HUES48 (cell line): ENCODE measurements around the gene MOAP1.
"Not testable (repeated sequence)": the region's sequence is repeated elsewhere in the genome, so short reads cannot be mapped to it uniquely, and the experiment has no call there.

ENCODE experiments used
- H3K27ac ChIP-seq: one replicate; pipeline ENCODE4 v1.7.0; 2013; ENCODE audit warnings: low read depth, low read length, inconsistent platforms
- H3K27me3 ChIP-seq: 2 replicates; pipeline ENCODE4 v1.6.1; 2013; ENCODE audit warnings: mild to moderate bottlenecking, low read length; ENCODE audit not compliant: control insufficient read depth, insufficient read depth
- H3K36me3 ChIP-seq: 2 replicates; pipeline ENCODE4 v1.6.1; 2013; ENCODE audit warnings: low read length; ENCODE audit not compliant: control insufficient read depth, insufficient read depth
- H3K4me1 ChIP-seq: 2 replicates; pipeline ENCODE4 v1.6.1; 2013; ENCODE audit warnings: mild to moderate bottlenecking, low read length; ENCODE audit not compliant: control insufficient read depth, insufficient read depth
- H3K4me3 ChIP-seq: 2 replicates; pipeline ENCODE4 v1.5.1; 2013; ENCODE audit warnings: mild to moderate bottlenecking, low read depth, low read length
- H3K9ac ChIP-seq: 2 replicates; pipeline ENCODE4 v1.6.1; 2013; ENCODE audit warnings: mild to moderate bottlenecking, low read depth, low read length, moderate library complexity
- H3K9me3 ChIP-seq: 2 replicates; pipeline ENCODE4 v1.6.1; 2013; ENCODE audit warnings: low read length; ENCODE audit not compliant: control insufficient read depth, insufficient read depth

Gene MOAP1

GRCh38 chr14:93183596-93184317 is 940 bp downstream of the MOAP1 start:
- Histone ChIP-seq H3K4me1 (peaks cover 7% of the 10 kb centered on the region), H3K9ac (peak overlapping the region; percentile 80; the same call in 1 of the 2 replicates), H3K27ac (peak overlapping the region; percentile 97)

GRCh38 chr14:93175492-93175891 is 9.2 kb downstream of the MOAP1 start:
- no peaks in the 10 kb centered on the region for H3K36me3 ChIP-seq
- H3K4me3 ChIP-seq = no peak overlapping the region
- H3K4me1 ChIP-seq = no peaks in the 10 kb centered on the region
- H3K9ac ChIP-seq = no peak overlapping the region
- H3K27me3 ChIP-seq = no peaks in the 10 kb centered on the region
- H3K9me3 ChIP-seq = no peaks in the 10 kb centered on the region
- no peak overlapping the region for H3K27ac ChIP-seq

More at GRCh38 chr14:93183596-93184317, 940 bp downstream of the MOAP1 start:
- Histone ChIP-seq H3K4me3 (peak overlapping the region; percentile 92), H3K27me3 (no peaks in the 10 kb centered on the region), H3K36me3 (peaks cover 37% of the 10 kb centered on the region), H3K9me3 (no peaks in the 10 kb centered on the region)

- H3K27ac ChIP-seq, H3K4me1 ChIP-seq, H3K36me3 ChIP-seq, H3K9me3 ChIP-seq, H3K9ac ChIP-seq, H3K4me3 ChIP-seq, H3K27me3 ChIP-seq: not testable (repeated sequence)
Measured at GRCh38 chr14:93174731-93175130, 10.0 kb downstream of the MOAP1 start.

- H3K9ac ChIP-seq = no peak overlapping the region
- H3K27me3 ChIP-seq = no peaks in the 10 kb centered on the region
- no peaks in the 10 kb centered on the region for H3K4me1 ChIP-seq
- H3K36me3 ChIP-seq = no peaks in the 10 kb centered on the region
- H3K27ac ChIP-seq = no peak overlapping the region
- no peaks in the 10 kb centered on the region for H3K9me3 ChIP-seq
- no peak overlapping the region for H3K4me3 ChIP-seq
Measured at GRCh38 chr14:93173943-93174395, 10.7 kb downstream of the MOAP1 start.

- Histone ChIP-seq H3K9me3 (no peaks in the 10 kb centered on the region), H3K27ac (no peak overlapping the region), H3K9ac (no peak overlapping the region), H3K4me3 (no peak overlapping the region), H3K27me3 (no peaks in the 10 kb centered on the region), H3K4me1 (no peaks in the 10 kb centered on the region), H3K36me3 (no peaks in the 10 kb centered on the region)
Measured at GRCh38 chr14:93171376-93171775, 13.3 kb downstream of the MOAP1 start.

DNA sequence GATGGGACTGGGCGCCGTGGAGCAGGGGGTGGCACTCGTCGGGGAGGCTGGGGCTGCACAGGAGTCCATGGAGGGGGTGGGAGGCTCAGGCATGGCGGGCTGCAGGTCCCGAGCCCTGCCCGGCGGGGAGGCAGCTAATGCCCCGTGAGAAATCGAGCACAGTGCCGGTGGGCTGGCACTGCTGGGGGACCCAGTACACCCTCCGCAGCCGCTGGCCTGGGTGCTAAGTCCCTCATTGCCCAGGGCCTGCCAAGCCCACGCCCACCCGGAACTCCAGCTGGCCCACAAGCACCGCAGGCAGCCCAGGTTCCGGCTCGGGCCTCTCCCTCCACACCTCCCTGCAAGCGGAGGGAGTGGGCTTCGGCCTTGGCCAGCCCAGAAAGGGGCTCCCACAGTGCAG is 14.6 kb downstream of the MOAP1 start:
- not testable (repeated sequence) for H3K27ac ChIP-seq, H3K36me3 ChIP-seq, H3K9ac ChIP-seq, H3K4me1 ChIP-seq, H3K27me3 ChIP-seq, H3K4me3 ChIP-seq, H3K9me3 ChIP-seq

GRCh38 chr14:93169619-93170018 is 15.1 kb downstream of the MOAP1 start:
- H3K36me3 ChIP-seq, H3K27me3 ChIP-seq, H3K4me3 ChIP-seq, H3K4me1 ChIP-seq, H3K9ac ChIP-seq, H3K9me3 ChIP-seq, H3K27ac ChIP-seq: not testable (repeated sequence)

DNA sequence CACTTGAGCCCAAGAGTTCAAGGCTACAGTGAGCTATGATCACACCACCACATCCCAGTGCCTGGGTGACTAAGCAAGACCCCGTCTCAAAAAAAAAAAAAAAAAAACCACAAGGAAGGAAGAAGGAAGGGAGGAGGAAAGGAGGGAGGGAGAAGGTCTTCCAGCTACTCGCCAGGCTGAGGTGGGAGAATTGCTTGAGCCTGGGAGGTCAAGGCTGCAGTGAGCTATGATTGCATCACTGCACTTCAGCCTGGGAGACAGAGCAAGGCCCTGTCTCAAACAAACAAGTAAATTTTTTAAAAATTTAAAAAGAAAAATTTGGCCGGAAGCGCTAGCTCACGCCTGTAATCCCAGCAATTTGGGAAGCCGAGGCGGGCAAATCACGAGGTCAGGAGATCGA is 16.1 kb downstream of the MOAP1 start:
- H3K27ac ChIP-seq, H3K4me3 ChIP-seq, H3K9ac ChIP-seq, H3K27me3 ChIP-seq, H3K9me3 ChIP-seq, H3K36me3 ChIP-seq, H3K4me1 ChIP-seq: not testable (repeated sequence)

GRCh38 chr14:93165271-93166265 is 19.1 kb downstream of the MOAP1 start:
- H3K36me3 ChIP-seq, H3K4me3 ChIP-seq, H3K4me1 ChIP-seq, H3K27ac ChIP-seq, H3K27me3 ChIP-seq, H3K9ac ChIP-seq, H3K9me3 ChIP-seq: not testable (repeated sequence)

GRCh38 chr14:93163564-93163963 is 21.1 kb downstream of the MOAP1 start:
- Histone ChIP-seq H3K4me3 (no peak overlapping the region), H3K4me1 (peaks cover 4% of the 10 kb centered on the region; the same call in 1 of the 2 replicates), H3K9me3 (no peaks in the 10 kb centered on the region), H3K27me3 (no peaks in the 10 kb centered on the region), H3K27ac (no peak overlapping the region), H3K9ac (no peak overlapping the region), H3K36me3 (no peaks in the 10 kb centered on the region)

DNA sequence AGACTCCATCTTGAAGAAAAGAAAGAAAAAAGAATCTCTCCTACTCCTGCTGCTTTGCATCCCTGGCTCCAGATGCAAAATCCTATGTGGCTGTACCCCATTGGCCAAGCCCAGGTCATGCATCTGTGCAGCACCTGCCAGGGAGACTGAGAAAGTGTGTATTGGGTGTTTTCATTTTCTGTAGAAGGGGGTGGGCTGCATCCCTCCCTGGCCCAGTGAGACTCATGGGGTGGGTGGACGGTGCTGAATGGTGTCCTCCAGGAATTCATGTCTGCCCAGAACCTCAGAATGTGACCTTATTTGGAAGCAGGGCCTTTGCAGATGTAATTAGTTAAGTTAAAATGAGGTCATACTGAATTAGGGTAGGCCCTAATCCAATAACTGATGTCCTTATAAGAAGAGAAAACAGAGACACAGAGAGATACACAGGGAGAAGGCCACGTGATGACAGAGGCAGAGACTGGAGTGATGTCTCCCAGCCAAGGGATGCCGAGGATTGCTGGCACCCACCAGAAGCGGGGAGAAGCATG is 23.2 kb downstream of the MOAP1 start:
- no peak overlapping the region for H3K27ac ChIP-seq
- no peak overlapping the region for H3K9ac ChIP-seq
- peaks cover 4% of the 10 kb centered on the region; the same call in 1 of the 2 replicates for H3K4me1 ChIP-seq
- H3K27me3 ChIP-seq = no peaks in the 10 kb centered on the region
- H3K4me3 ChIP-seq = no peak overlapping the region
- no peaks in the 10 kb centered on the region for H3K36me3 ChIP-seq
- no peaks in the 10 kb centered on the region for H3K9me3 ChIP-seq
